Fibroblast of the conjunctiva (primary cell): Measurements from ENCODE around the gene THRSP.
"Not testable (repeated sequence)": the region's sequence is repeated elsewhere in the genome, so short reads cannot be mapped to it uniquely, and the experiment has no call there.

ENCODE experiments used
- DNase-seq: peaks from one replicate; pipeline ENCODE4 v3.0.0-alpha.2; 2010; ENCODE audit warnings: low read depth

The THRSP gene

GRCh38 chr11:78066471-78066870 is 2.8 kb downstream of the THRSP start:
- DNase-seq = no peak

DNA sequence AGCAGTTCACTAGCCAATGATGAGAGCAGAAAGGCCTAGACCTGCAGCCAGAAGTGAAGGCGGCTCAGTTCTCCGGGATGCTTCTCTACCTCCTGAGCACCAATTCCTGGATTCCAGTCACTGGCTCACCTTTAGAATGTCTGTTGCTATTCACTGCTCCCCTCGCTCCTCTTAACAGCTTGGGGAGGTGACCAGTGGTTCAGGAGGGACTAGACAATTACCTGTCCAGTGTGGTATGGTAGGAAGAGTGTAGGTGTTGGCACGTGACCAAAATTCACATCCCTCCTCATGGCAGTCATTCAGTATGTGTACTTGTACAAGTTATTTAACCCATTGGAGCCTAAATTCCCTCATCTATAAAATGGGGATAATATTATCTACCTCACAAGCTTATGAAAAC is 4.0 kb downstream of the THRSP start:
- no peak for DNase-seq

- no peak for DNase-seq
Observed at GRCh38 chr11:78069465-78069864, 5.8 kb downstream of the THRSP start.

GRCh38 chr11:78070621-78071020 is 7.0 kb downstream of the THRSP start:
- DNase-seq = no peak

- no peak for DNase-seq
Observed at GRCh38 chr11:78071717-78072116, 8.1 kb downstream of the THRSP start.

- no peak for DNase-seq
Observed at GRCh38 chr11:78072455-78072854, 8.8 kb downstream of the THRSP start.

DNA sequence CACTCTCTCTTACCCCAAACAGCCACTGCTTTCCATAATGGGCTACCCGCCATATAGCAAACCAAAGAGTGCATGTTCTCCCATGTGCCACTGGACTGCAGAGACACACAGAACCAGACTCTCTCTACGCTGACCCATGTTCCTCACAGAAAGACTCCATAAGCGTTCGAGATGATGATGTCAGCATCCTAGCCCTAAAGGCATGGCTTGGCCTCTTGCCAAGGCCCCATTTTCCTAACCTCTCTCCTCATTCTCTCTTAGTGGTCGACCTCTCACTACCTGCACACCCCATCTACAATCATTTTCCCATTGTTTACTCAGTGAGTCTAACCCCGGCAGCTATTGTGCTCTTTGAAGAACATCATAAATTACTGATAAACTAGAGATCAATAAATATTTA is 11.1 kb downstream of the THRSP start:
- no peak for DNase-seq

GRCh38 chr11:78076733-78077403 is 13.2 kb downstream of the THRSP start:
- no peak for DNase-seq

- not testable (repeated sequence) for DNase-seq
Observed at GRCh38 chr11:78077592-78077991, 13.9 kb downstream of the THRSP start.

GRCh38 chr11:78078218-78079167 is 14.8 kb downstream of the THRSP start:
- DNase-seq = no peak

DNA sequence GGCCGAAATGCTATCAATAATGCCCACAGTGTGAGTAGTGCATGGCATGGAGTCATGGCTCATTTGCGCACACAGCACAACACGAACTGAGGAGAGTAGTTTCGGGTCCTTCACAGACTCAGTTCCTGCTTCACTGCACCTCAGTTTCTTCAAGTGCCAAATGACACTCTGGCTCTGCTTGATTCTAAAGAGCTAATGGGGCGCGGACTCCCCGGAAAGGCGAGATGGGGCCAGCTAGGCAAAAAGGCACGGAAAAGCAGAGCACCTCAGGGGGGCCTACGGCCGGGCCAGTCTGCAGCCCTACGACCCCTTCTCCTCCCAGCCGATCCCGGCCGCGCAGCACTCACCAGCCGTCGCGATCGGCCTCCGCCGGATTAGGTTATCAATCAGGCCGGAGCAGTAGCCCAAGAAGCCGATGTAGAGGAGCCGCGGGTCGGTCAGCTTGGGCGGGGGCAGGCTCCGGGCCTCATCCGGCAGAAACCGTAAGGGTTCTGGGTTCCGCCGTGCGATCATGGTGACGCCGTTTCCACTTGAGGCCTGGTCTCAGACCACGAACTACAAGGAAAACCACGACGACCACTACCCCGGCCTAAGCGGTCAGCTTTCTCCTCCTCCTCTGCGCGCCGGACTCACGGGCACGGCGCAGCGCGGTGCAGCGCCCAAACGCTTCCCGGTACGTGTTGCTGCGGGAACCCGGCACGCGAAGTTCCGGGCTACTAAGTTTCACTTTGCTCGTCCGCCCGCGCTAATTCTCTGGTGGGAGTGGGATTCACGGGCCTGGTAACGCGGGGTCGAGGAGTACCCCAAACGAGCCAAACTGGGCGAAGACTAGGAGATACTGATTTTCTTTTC is 15.8 kb downstream of the THRSP start, which contains the start of gene NDUFC2:
NDUFC2 (minus strand) TSS at position 631 of the 852 bp plus-strand sequence; CDS start at position 513, 118 bp downstream.
- DNase-seq = peak; percentile 68

DNA sequence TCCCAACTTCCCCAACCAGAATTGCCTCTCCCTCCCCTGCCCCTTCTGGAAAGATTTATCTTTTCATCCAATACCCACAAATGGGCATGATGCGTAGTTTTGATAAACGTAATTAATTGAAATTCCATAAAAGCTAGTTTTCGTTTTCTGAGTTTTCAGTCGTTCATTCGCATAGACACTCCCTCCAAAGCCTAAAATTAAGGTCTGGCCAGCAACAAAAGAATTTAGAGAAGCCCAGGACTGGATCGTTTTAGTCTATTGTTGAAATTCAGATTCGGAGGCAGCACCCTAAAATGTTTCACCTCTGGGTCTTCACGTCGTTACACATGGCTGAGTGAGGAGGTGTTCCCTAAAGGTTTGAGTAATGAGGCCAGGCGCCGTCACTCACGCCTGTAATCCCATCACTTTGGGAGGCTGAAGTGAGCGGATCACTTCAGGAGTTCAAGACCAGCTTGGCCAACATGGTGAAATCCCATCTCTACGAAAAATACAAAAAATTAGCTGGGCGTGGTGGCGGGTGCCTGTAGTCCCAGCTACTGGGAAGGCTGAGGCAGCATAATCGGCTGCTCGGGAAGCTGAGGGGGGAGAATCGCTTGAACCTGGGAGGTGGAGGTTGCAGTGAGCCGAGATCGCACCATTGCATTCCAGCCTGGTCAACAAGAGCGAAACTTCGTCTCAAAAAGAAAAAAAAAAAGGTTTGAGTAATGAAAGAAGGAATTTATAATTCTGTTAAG is 16.6 kb downstream of the THRSP start:
- no peak for DNase-seq

DNA sequence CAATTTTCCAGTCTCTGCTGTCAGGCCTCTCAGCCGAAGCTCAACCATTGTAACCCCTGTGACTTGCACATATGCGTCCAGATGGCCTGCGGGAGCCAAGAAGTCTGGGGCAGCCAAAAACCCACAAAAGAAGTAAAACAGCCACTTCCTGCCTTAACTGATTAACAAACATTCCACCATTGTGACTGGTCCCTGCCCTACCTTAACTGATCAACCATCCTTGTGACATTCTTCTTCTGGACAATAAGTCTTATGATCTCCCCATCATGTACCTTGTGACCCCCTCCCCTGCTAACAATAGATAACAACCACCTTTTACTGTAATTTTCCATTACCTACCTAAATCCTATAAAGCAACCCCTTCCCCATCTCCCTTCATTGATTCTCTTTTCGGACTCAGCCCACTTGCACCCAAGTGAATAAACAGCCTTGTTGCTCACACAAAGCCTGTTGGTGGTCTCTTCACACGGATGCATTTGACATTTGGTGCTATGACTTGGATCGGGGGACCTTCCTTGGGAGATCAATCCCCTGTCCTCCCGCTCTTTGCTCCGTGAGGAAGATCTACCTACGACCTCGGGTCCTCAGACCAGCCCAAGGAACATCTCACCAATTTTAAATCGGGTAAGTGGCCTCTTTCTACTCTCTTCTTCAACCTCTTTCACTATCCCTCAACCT is 17.3 kb downstream of the THRSP start:
- no peak for DNase-seq

DNA sequence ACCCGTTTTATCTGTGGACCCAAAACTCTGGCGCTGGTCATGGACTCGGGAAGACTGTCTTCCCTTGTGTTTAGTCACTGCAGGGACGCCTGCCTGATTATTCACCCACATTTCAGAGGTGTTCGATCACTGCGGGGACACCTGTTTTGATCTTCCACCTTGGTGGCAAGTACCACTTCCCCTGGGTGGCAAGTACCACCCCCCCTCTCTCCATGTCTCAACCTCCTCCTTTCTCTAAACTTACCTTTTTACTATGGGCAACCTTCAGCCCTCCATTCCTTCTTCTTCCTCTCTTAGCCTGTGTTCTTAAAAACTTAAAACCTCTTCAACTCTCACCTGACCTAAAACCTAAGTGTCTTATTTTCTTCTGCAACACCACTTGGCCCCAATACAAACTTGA is 17.9 kb downstream of the THRSP start:
- DNase-seq = no peak

DNA sequence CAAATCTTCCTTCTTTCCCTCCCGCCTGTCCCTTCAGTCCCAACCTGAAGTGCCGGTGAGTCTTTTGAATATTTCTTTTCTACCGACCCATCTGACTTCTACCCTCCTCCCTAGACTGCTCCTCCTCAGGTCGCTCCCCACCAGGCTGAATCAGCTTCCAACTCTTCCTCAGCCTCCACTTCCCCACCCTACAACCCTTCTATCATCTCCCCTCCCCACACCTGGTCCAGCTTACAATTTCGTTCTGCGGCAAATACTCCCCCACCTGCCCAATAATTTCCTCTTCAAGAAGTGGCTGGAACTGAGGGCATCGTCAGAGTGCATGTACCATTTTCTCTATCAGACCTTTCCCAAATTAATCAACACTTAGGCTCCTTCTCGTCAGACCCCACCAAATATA is 18.5 kb downstream of the THRSP start:
- DNase-seq = no peak

DNA sequence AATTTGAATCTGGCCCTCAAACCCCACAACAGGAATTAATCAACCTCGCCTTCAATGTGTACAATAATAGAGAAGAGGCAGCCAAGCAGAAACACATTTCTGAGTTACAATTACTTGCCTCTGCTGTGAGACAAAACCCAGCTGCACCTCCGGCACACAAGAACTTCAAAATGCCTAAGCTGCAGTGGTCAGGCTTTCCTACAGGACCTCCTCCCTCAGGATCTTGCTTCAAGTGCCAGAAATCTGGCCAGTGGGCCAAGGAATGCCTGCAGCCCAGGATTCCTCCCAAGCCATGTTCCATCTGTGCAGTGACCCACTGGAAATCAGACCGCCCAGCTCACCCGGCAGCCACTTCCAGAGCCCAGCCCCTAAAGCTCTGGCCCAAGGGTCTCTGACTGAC is 19.4 kb downstream of the THRSP start:
- DNase-seq = no peak

GRCh38 chr11:78084506-78084905 is 20.8 kb downstream of the THRSP start:
- DNase-seq = not testable (repeated sequence)

GRCh38 chr11:78085972-78086371 is 22.3 kb downstream of the THRSP start:
- no peak for DNase-seq

- not testable (repeated sequence) for DNase-seq
Observed at GRCh38 chr11:78086521-78087074, 22.9 kb downstream of the THRSP start.

DNA sequence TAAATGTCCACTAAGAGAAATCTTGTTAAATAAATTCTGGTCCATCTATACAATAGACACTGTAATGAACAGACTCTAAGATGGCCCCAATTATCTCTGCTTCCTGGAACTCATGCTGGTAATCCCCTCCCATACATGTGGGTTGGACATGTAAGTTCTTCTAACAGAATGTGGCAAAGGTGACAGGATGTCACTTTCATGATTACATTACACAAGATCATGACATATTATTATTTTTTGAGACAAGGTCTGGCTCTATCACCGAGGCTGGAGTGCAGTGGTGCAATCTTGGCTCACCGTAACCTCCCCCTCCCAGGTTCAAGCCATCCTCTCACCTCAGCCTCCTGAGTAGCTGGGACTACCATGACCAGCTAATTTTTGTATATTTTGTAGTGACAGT is 30.6 kb downstream of the THRSP start:
- DNase-seq = no peak
